SK-MEL-5 (cell line): ENCODE data around the gene TRIL. TPM values are rescaled to one million over a fixed set of nuclear protein-coding genes. Genes with fewer than 3 reads are reported as not detected.

Source experiments
- DNase-seq: peaks from one replicate; pipeline ENCODE4 v3.0.0-alpha.2; 2016; ENCODE audit warnings: low read depth, low spot score
- in situ Hi-C: cut with HindIII; loops from 2 replicates; pipeline ENCODE4 v1.10.0; 2016; ENCODE audit warnings: low sequenced_read_pairs, high pct_unique_total_duplicates, low pct_unique_long_range_greater_than_20kb
- total RNA-seq: library from RNA; depleted of rRNA; stranded (reverse); fragments of >200 nt; shearing (Covaris generic); gene quantifications from 2 replicates; pipeline ENCODE4 v1.2.3, GENCODE V29; 2014

Gene TRIL
- total RNA-seq, 1 experiment from 2014 or later, result 0.03 TPM

GRCh38 chr7:28955718-28956607, 2.2 kb downstream of the TRIL start:
- in situ Hi-C loops, result no loop called here
- DNase-seq, result peak; percentile 50

GRCh38 chr7:28955356-28955717, 2.8 kb downstream of the TRIL start:
- DNase-seq, result no peak
- in situ Hi-C loops, result no loop called here

- no peak for DNase-seq
- in situ Hi-C loops, result no loop called here
Measured at GRCh38 chr7:28954946-28955345, 3.2 kb downstream of the TRIL start.

- no peak for DNase-seq
- in situ Hi-C loops, result no loop called here
Measured at GRCh38 chr7:28954471-28954870, 3.7 kb downstream of the TRIL start.

GRCh38 chr7:28953633-28954032, 4.5 kb downstream of the TRIL start:
- DNase-seq, result peak; percentile 55
- in situ Hi-C loops, result no loop called here

GRCh38 chr7:28942168-28942567, 16.0 kb downstream of the TRIL start:
- in situ Hi-C loops, result loop anchor here (25.0 kb wide), 1 partner anchor 470 kb away; no protein-coding TSS in a partner anchor
- DNase-seq, result no peak

GRCh38 chr7:28941633-28942032, 16.5 kb downstream of the TRIL start:
- DNase-seq, result no peak
- in situ Hi-C loops, result loop anchor here (25.0 kb wide), 1 partner anchor 471 kb away; no protein-coding TSS in a partner anchor

GRCh38 chr7:28940741-28941384, 17.3 kb downstream of the TRIL start:
- no peak for DNase-seq
- in situ Hi-C loops, result loop anchor here (25.0 kb wide), 1 partner anchor 471 kb away; no protein-coding TSS in a partner anchor

GRCh38 chr7:28939844-28940544, 18.1 kb downstream of the TRIL start:
- in situ Hi-C loops, result loop anchor here (25.0 kb wide), 1 partner anchor 472 kb away; no protein-coding TSS in a partner anchor
- no peak for DNase-seq

- in situ Hi-C loops, result loop anchor here (25.0 kb wide), 1 partner anchor 473 kb away; no protein-coding TSS in a partner anchor
- DNase-seq, result no peak
Measured at GRCh38 chr7:28939367-28939766, 18.8 kb downstream of the TRIL start.

- in situ Hi-C loops, result loop anchor here (25.0 kb wide), 1 partner anchor 475 kb away; no protein-coding TSS in a partner anchor
Measured at GRCh38 chr7:28937619-28938018, 20.5 kb downstream of the TRIL start.

GRCh38 chr7:28937103-28937502, 21.0 kb downstream of the TRIL start:
- no peak for DNase-seq
- in situ Hi-C loops, result loop anchor here (25.0 kb wide), 1 partner anchor 475 kb away; no protein-coding TSS in a partner anchor

More at GRCh38 chr7:28937619-28938018, 20.5 kb downstream of the TRIL start:
- DNase-seq, result no peak

GRCh38 chr7:28933846-28934320, 24.2 kb downstream of the TRIL start:
- no peak for DNase-seq
- in situ Hi-C loops, result loop anchor here (25.0 kb wide), 1 partner anchor 478 kb away; no protein-coding TSS in a partner anchor

GRCh38 chr7:28931565-28931964, 26.6 kb downstream of the TRIL start:
- DNase-seq, result no peak
- in situ Hi-C loops, result loop anchor here (25.0 kb wide), 1 partner anchor 481 kb away; no protein-coding TSS in a partner anchor

- DNase-seq, result peak; percentile 98
- in situ Hi-C loops, result loop anchor here (10.0 to 25.0 kb wide), 2 partner anchors 178 to 485 kb away; no protein-coding TSS in a partner anchor
Measured at GRCh38 chr7:28926871-28927597, 31.1 kb downstream of the TRIL start.

- in situ Hi-C loops, result loop anchor here (10.0 kb wide), 1 partner anchor 182 kb away; no protein-coding TSS in a partner anchor
Measured at GRCh38 chr7:28922624-28923331, 35.4 kb downstream of the TRIL start.

More at GRCh38 chr7:28922624-28923331, 35.4 kb downstream of the TRIL start:
- peak; percentile 94 for DNase-seq
